Adrenal gland (tissue), 12 donors: ENCODE measurements around the gene LIPT1. TPM values are rescaled to one million over a fixed set of nuclear protein-coding genes. Genes with fewer than 3 reads are reported as not detected.

Experiments
- DNase-seq, 7 donors: peaks; one replicate each; pipeline ENCODE4 v3.0.0-alpha.2; 2019 to 2020
- H3K27ac ChIP-seq, 5 donors: fragments of 200-600 bp; sonication (generic) in 4 of 5; 1 replicate in 3 of 5; 2 replicates in 2 of 5; pipeline versions ENCODE4 v1.5.1 to v1.8.0; 2016 to 2020; ENCODE audit warnings: mild to moderate bottlenecking in 1 of 5
- H3K27me3 ChIP-seq: fragments of 200-600 bp; 2 replicates; pipeline ENCODE4 v1.8.0; 2021
- H3K36me3 ChIP-seq, 2 donors: fragments of 200-600 bp; replicated peaks in 1 of 2; 1 replicate in 1 of 2; 2 replicates in 1 of 2; pipeline versions ENCODE4 v1.5.1 to v1.8.0; 2018 to 2022
- H3K4me1 ChIP-seq, 2 donors: fragments of 200-600 bp; replicated peaks in 1 of 2; 1 replicate in 1 of 2; 2 replicates in 1 of 2; pipeline versions ENCODE4 v1.5.1 to v1.8.0; 2018 to 2021
- H3K4me3 ChIP-seq, 4 donors: fragments of 200-600 bp; sonication (generic) in 3 of 4; one replicate each; pipeline ENCODE4 v1.5.1; 2016 to 2018
- H3K9me3 ChIP-seq, 3 donors: fragments of 200-600 bp; sonication (generic) in 1 of 3; replicated peaks in 1 of 3; 1 replicate in 2 of 3; 2 replicates in 1 of 3; pipeline versions ENCODE4 v1.5.1 to v1.8.0; 2016 to 2021
- POLR2A ChIP-seq, 2 donors: fragments of 450-650 bp; IDR thresholded peaks; one replicate each; pipeline ENCODE4 v1.6.1; 2017; ENCODE audit warnings: antibody characterized with exemption in 2 of 2, mild to moderate bottlenecking in 2 of 2, moderate library complexity in 1 of 2
- WGBS, 4 donors: extraction: QIAGEN DNeasy Blood & Tissue Kit in 2 of 4; methylation state at CpG; one replicate each; pipeline versions ENCODE4 v1.1.5 to v1.1.7; 2013 to 2017; 5-methylcytosine and 5-hydroxymethylcytosine counted together
- intact Hi-C, 2 donors: fragments of 100-400 bp; cut with DNase I; formaldehyde crosslinking; loops; one replicate each; pipeline versions ENCODE4 v1.14.1 to v1.15.0; 2022 to 2023
- polyA plus RNA-seq, 3 donors: library from polyadenylated mRNA; stranded (reverse); fragments of 200-250 nt in 2 of 3; fragments of 350-450 nt in 1 of 3; fragmentation: Illumina TruSeq in 1 of 3; extraction: RNeasy Lipid Tissue Mini Kit (QIAGEN cat#74804) in 1 of 3; gene quantifications; one replicate each; pipeline ENCODE4 v1.2.3, GENCODE V29; 2013 to 2014
- total RNA-seq, 9 donors: library from RNA; depleted of rRNA in 4 of 9; stranded (reverse); fragments of >200 nt in 4 of 9; fragments of 120-200 nt in 1 of 9; fragmentation: NEBNext Ultra II Directional in 1 of 9; extraction: Animal tissue kit (Norgen Biotek cat#: 25700) in 1 of 9; gene quantifications; one replicate each; pipeline versions ENCODE4 v1.1.0 to v1.2.4, GENCODE V29; 2013 to 2023
- TF ChIP-seq, protein P1 (sequence below), 6 experiments: fragments of 450-650 bp in 4 of 6; fragments of 200-600 bp in 2 of 6; sonication (generic) in 1 of 6; IDR thresholded peaks; 1 replicate in 5 of 6; 2 replicates in 1 of 6; pipeline versions ENCODE4 v1.5.1 to v1.8.0; 2016 to 2021; ENCODE audit warnings: antibody characterized with exemption in 6 of 6, mild to moderate bottlenecking in 2 of 6, moderate library complexity in 1 of 6
- donor health status: healthy with polysubstance abuse.
- donor health status: Bipolar disorder and iron deficiency.
- donor health status: DM: yes; HTN: yes; CAD: no.
- donor health status: DM: no; HTN: no; CAD: no.
- donor health status: DM: no; HTN: no; CAD: no.
- donor health status: DM: yes; HTN: yes; CAD: no.

Gene LIPT1
- total and polyA plus RNA-seq, 12 donors: 4.4 to 14.7 (median 9.5) TPM

DNA sequence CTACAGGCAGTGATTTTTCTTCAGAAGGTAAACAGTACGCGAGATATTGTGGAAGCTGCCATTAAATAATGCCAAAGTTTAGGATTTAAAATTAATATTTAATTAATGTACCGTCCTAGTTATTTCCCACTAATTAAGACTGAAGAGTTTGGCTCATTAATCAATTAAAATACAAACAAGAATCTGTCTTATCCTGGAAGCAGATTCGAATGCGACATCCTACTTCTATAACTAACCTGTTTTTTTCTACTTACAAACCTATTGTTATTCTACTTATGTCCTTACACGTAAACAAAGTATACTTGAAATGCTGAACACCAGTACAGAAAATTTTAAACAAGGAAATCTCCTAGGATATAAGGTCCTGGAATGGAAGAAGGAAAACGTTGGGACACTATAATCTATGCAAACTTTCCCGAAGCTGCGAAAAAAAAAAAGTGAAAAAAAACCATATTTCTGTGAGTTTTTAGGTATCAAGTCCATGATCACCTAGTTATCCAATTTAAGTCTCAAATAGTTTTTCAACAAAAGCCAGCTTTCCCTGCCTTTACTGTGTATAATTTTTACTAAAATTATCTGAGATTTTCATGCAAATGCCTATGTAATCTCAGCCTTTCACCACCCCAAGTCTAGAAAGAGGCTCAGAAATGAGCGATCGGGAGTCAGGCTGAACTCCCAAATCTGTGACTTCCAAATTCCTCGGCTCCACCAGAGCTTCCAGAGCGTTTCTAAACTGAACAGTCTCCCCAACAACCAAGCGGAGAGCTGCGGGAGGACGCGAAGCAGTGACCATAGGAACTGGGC, 14.5 kb upstream of the LIPT1 start:
- no peaks in the 10 kb centered on the region for H3K36me3 ChIP-seq
- intact Hi-C loops: no loop called here
- peak overlapping the region; percentile 35 to 87 (median 74) for H3K4me3 ChIP-seq
- no peaks in the 10 kb centered on the region for H3K9me3 ChIP-seq
- H3K4me1 ChIP-seq: peaks cover 6 to 10% of the 10 kb centered on the region in 2 donors
- WGBS, 4 donors: 25 to 26% (median 26%) methylated on average over 17 of the region's 17 CpGs
- TF ChIP-seq, protein P1, sequence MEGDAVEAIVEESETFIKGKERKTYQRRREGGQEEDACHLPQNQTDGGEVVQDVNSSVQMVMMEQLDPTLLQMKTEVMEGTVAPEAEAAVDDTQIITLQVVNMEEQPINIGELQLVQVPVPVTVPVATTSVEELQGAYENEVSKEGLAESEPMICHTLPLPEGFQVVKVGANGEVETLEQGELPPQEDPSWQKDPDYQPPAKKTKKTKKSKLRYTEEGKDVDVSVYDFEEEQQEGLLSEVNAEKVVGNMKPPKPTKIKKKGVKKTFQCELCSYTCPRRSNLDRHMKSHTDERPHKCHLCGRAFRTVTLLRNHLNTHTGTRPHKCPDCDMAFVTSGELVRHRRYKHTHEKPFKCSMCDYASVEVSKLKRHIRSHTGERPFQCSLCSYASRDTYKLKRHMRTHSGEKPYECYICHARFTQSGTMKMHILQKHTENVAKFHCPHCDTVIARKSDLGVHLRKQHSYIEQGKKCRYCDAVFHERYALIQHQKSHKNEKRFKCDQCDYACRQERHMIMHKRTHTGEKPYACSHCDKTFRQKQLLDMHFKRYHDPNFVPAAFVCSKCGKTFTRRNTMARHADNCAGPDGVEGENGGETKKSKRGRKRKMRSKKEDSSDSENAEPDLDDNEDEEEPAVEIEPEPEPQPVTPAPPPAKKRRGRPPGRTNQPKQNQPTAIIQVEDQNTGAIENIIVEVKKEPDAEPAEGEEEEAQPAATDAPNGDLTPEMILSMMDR (IDR thresholded peaks at IDR 0.05): no peak
- peak overlapping the region; percentile 76 to 88 (median 79) for H3K27ac ChIP-seq
- H3K27me3 ChIP-seq: no peaks in the 10 kb centered on the region
- no peak for DNase-seq

DNA sequence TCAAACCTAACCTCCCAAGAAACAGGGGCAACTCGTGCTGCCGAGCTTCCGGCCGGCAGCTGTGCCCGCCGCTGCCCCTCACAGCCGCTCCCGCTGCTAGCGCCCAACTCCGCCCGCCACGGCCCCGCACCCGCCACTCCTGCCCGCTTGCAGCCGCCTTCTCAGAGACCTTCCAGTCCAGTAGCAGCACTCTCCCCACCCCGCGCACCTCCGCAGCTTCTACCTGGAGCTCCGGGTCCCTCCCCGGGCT, 14.0 kb upstream of the LIPT1 start:
- DNase-seq: no peak
- peak overlapping the region; percentile 76 to 88 (median 79) for H3K27ac ChIP-seq
- no peaks in the 10 kb centered on the region for H3K36me3 ChIP-seq
- no peaks in the 10 kb centered on the region for H3K9me3 ChIP-seq
- WGBS, 4 donors: 0 to 1% (median 0%) methylated on average over 2 to 21 of the region's 21 CpGs
- intact Hi-C loops: no loop called here
- peak in 1 of 2 donors; percentile 66 for TF ChIP-seq POLR2A (IDR thresholded peaks at IDR 0.05)
- TF ChIP-seq, protein P1 (IDR thresholded peaks at IDR 0.05): peak in 1 of 6 experiments; percentile 11
- H3K27me3 ChIP-seq: no peaks in the 10 kb centered on the region
- peak overlapping the region; percentile 35 to 87 (median 74) for H3K4me3 ChIP-seq
- peaks cover 6 to 10% of the 10 kb centered on the region in 2 donors for H3K4me1 ChIP-seq

DNA sequence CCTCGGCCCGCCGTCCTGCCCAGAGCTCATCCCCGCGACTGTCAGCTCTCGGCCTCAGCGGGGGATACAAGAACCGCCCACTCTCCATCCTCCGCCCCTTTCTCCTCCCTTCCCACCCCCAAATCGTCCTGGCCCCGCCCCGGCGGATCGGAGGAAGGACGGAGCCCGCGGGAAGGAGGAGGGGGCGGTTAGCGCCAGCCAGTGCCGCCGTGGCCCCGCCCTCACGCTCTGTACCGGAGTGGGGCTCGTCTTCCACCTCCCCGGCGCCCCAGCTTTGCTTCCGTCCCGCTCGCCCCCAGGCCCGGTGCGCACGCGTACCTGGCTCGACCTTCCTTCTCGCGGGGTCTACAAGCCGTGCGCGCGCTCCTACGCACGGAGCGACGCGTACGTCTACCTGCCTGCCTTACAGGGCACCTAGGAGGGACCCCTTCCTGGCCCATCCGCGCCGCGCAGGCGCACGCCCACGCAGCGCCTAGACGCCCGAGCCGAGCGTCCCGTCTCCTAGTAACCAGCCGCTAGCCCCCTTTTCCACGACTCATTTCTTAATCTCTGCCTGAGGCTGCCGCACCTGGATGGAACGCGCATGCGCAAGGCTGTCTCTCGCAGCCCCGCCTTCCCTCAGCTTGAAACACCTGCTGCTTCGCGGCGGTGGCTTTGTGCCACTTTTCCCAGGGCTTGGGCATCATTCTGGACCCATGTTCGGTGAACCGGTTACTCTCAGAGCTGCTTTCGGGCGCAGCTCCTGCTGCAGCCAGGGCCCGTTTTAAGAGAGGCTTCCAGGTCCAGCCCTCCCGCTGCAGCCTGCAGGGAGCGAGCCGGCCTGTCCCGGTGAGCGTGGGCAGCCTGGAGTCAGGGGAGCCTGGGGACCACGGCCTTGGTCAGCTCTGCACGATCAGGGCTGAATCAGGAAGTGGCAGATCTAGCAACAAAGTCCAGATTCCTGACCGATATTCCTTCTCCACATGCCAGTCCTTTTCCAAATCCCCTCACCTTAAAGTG, 13.4 kb upstream of the LIPT1 start, which contains the start of gene C2orf15:
C2orf15 (plus strand) TSS at position 598 of the 999 bp plus-strand sequence. CDS start 8,852 bp downstream, outside the sequence.
- Histone ChIP-seq H3K27me3 (no peaks in the 10 kb centered on the region), H3K9me3 (no peaks in the 10 kb centered on the region), H3K4me1 (peaks cover 6 to 10% of the 10 kb centered on the region in 2 donors), H3K36me3 (no peaks in the 10 kb centered on the region), H3K4me3 (peak within 1 kb of the TSS; percentile 35 to 87 (median 74)), H3K27ac (peak within 1 kb of the TSS; percentile 76 to 88 (median 79))
- intact Hi-C loops: no loop called here
- peak; percentile 93 to 97 (median 95) for DNase-seq
- 1% methylated on average over 11 to 84 of the region's 84 CpGs for WGBS, 4 donors
- peak; percentile 2 to 95 for TF ChIP-seq POLR2A (IDR thresholded peaks at IDR 0.05)
- TF ChIP-seq, protein P1 (IDR thresholded peaks at IDR 0.05): no peak

DNA sequence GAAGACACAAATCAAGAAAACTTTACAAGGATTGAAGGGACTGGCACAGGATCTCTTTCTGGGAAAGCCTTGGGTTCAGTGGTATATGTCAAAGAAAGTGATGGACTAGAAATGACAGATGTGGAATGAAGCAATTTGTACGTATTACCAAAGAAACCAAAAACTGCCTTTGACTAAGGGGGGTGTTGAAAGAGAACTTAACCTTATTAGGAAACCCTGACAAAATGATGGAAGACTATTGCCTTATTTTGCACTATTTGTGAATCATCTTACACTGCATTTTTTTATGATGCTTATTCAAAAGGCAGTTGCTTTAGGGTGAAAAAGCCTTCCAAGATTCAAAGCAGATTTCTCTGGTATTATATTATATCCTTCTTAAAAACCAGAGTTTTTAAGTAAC, 4.1 kb upstream of the LIPT1 start:
- no peak for DNase-seq
- 46 to 74% (median 68%) methylated on average over 1 of the region's 1 CpG for WGBS, 4 donors
- Histone ChIP-seq H3K4me1 (peaks cover 0 to 14% of the 10 kb centered on the region in 2 donors), H3K27me3 (no peaks in the 10 kb centered on the region), H3K36me3 (no peaks in the 10 kb centered on the region), H3K27ac (no peak overlapping the region), H3K4me3 (no peak overlapping the region), H3K9me3 (no peaks in the 10 kb centered on the region)
- intact Hi-C loops: no loop called here
- no peak for TF ChIP-seq POLR2A (IDR thresholded peaks at IDR 0.05)
- TF ChIP-seq, protein P1 (IDR thresholded peaks at IDR 0.05): no peak
